K562 (cell line): ENCODE results near the gene ELP1.

Experiments
- ELF2 ChIP-seq: fragments of 250-450 bp; sonication (Bioruptor Pico); IDR thresholded peaks from 2 replicates; pipeline ENCODE4 v1.5.0; 2021; ENCODE audit warnings: mild to moderate bottlenecking
- EZH2 ChIP-seq: IDR thresholded peaks from 2 replicates; pipeline ENCODE4 v1.6.1; 2012; ENCODE audit warnings: low read depth, mild to moderate bottlenecking, inconsistent platforms, low read length, borderline replicate concordance
- POLR2A ChIP-seq: fragments of 450-650 bp; conservative IDR thresholded peaks from 2 replicates; pipeline ENCODE4 v1.6.1; 2016
- SP2 ChIP-seq: IDR thresholded peaks from 2 replicates; pipeline ENCODE4 v1.6.1; 2011; ENCODE audit warnings: mild to moderate bottlenecking, low read depth, low read length, moderate library complexity; ENCODE audit not compliant: poor library complexity, severe bottlenecking; ENCODE audit errors: extremely low read depth
- TF ChIP-seq, protein P1 (sequence below), 3 experiments: IDR thresholded peaks in 2 of 3; conservative IDR thresholded peaks in 1 of 3; 2 replicates each; pipeline ENCODE4 v1.5.1; 2011 to 2012; ENCODE audit warnings: low read length in 3 of 3, mild to moderate bottlenecking in 3 of 3, control low read depth in 2 of 3, improper control_type of control experiment in 1 of 3, inconsistent platforms in 1 of 3, low read depth in 1 of 3, mixed read lengths in 1 of 3, moderate library complexity in 1 of 3; ENCODE audit not compliant: insufficient read depth in 2 of 3
- TF ChIP-seq, protein P2 (sequence below): sonication (generic); formaldehyde crosslinking; IDR thresholded peaks from 2 replicates; pipeline ENCODE4 v1.4.0; 2020; ENCODE audit warnings: mild to moderate bottlenecking, missing genetic modification reagents
- TF ChIP-seq, protein P3 (sequence below): sonication (generic); formaldehyde crosslinking; IDR thresholded peaks from 2 replicates; pipeline ENCODE4 v1.9.0; 2022; ENCODE audit warnings: mild to moderate bottlenecking, missing genetic modification reagents

DNA sequence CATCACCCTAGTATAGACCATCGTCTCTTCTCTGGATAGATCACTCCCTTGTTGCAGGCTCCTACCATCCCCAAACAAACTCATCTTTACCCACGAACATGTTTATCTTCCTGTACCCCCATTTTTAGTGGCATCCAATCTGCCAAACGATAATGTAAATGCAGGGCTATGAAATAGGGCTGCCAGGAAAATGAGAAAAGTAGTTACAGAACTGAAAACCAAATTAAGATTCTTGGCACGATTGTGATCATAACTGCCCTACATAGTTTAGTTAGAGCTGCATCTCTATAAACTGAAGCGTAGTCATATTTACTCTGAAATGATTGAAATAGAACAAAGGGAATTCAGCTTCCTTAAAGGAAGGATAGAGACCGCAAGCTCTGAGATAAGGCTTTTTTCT lies 26.4 kb upstream of the ELP1 start:
- TF ChIP-seq EZH2 (no peak), POLR2A (no peak), ELF2 (no peak), SP2 (no peak)
- TF ChIP-seq, protein P1, sequence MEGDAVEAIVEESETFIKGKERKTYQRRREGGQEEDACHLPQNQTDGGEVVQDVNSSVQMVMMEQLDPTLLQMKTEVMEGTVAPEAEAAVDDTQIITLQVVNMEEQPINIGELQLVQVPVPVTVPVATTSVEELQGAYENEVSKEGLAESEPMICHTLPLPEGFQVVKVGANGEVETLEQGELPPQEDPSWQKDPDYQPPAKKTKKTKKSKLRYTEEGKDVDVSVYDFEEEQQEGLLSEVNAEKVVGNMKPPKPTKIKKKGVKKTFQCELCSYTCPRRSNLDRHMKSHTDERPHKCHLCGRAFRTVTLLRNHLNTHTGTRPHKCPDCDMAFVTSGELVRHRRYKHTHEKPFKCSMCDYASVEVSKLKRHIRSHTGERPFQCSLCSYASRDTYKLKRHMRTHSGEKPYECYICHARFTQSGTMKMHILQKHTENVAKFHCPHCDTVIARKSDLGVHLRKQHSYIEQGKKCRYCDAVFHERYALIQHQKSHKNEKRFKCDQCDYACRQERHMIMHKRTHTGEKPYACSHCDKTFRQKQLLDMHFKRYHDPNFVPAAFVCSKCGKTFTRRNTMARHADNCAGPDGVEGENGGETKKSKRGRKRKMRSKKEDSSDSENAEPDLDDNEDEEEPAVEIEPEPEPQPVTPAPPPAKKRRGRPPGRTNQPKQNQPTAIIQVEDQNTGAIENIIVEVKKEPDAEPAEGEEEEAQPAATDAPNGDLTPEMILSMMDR (IDR thresholded peaks at IDR 0.05 in 2 of 3, conservative IDR thresholded peaks at IDR 0.05 in 1 of 3; ENCODE audit: insufficient read depth in 2 of 3, low read depth in 1 of 3, low read length in 3 of 3) = no peak
- TF ChIP-seq, protein P2, sequence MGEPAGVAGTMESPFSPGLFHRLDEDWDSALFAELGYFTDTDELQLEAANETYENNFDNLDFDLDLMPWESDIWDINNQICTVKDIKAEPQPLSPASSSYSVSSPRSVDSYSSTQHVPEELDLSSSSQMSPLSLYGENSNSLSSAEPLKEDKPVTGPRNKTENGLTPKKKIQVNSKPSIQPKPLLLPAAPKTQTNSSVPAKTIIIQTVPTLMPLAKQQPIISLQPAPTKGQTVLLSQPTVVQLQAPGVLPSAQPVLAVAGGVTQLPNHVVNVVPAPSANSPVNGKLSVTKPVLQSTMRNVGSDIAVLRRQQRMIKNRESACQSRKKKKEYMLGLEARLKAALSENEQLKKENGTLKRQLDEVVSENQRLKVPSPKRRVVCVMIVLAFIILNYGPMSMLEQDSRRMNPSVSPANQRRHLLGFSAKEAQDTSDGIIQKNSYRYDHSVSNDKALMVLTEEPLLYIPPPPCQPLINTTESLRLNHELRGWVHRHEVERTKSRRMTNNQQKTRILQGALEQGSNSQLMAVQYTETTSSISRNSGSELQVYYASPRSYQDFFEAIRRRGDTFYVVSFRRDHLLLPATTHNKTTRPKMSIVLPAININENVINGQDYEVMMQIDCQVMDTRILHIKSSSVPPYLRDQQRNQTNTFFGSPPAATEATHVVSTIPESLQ (CRISPR knock-in tag) = no peak
- TF ChIP-seq, protein P3, sequence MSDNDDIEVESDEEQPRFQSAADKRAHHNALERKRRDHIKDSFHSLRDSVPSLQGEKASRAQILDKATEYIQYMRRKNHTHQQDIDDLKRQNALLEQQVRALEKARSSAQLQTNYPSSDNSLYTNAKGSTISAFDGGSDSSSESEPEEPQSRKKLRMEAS (CRISPR knock-in tag) = no peak
